ENCODE measurements around the gene ARL5B.

ARL5B gene

GRCh38 chr10:18658271-18659124 lies 733 bp upstream of the ARL5B start:
- peak overlapping the region; percentile 97 for H3K4me3 ChIP-seq (ENCODE audit: low read depth, low read length)
- in situ Hi-C loops (cut with HindIII; ENCODE audit: low sequenced_read_pairs): no loop called here
- no peak for TF ChIP-seq CTCF (IDR thresholded peaks at IDR 0.05; ENCODE audit: low read depth, low read length, missing control alignments)
- DNase-seq (ENCODE audit: low read depth): no peak

GRCh38 chr10:18659819-18660535 lies 746 bp downstream of the ARL5B start:
- peak overlapping the region; percentile 97 for H3K4me3 ChIP-seq (ENCODE audit: low read depth, low read length)
- DNase-seq (ENCODE audit: low read depth): no peak
- no peak for TF ChIP-seq CTCF (IDR thresholded peaks at IDR 0.05; ENCODE audit: low read depth, low read length, missing control alignments)
- in situ Hi-C loops (cut with HindIII; ENCODE audit: low sequenced_read_pairs): no loop called here

DNA sequence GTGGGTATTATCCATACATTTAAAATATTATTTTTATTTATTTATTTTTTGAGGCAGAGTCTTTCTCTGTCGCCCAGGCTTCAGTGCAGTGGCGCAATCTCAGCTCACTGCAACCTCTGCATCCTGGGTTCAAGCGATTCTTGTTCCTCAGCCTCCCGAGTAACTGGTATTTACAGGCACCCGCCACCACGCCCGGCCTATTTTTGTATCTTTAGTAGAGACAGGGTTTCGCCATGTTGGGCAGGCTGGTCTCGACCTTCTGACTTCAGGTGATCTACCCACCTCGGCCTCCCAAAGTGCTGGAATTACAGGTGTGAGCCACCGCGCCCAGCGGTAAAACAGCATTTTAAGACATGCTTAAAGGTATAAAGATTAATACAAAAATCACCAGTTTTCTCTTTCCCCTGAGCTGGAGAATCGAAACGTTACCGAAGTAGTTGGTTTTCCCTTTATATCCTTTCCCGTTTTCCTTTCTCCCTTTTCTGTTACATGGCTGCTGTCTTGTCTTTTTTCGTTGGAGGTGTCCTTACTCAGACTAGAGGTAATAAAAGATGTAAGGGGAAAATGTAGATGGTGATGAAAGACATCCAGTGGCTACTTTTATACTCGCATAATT lies 1.7 kb downstream of the ARL5B start:
- H3K4me3 ChIP-seq (ENCODE audit: low read depth, low read length): peak overlapping the region; percentile 97
- no peak for DNase-seq (ENCODE audit: low read depth)
- no peak for TF ChIP-seq CTCF (IDR thresholded peaks at IDR 0.05; ENCODE audit: low read depth, low read length, missing control alignments)
- in situ Hi-C loops (cut with HindIII; ENCODE audit: low sequenced_read_pairs): no loop called here

DNA sequence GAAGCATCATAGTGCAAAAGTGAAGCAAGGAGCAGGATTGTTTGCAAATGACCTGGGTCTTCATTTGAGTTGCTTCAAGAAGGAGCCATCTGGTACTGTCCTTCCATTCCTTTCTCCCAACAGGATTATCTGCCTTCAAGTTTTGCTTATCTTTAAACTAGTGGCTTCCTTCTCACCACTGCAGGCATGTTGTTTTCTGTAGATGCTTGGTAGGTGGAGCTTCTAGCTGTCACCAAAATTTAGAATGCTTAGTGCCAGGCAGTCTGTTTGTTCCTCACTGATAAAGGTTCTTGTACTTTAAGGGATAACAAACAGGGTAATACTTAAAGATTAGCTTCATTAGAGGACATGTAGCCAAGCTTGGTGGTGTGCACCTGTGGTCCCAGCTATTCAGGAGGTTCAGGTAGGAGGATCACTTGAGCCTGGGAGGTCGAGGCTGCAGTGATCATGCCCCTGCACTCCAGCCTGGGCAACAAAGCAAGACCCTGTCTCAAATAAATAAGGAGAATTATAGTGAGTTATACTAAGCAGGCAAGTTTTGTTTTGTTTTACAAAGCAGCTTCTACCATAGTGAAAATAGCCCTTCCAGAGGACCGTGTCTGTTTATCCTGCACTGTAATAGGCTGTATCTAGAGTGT lies 5.7 kb downstream of the ARL5B start:
- no peak for TF ChIP-seq CTCF (IDR thresholded peaks at IDR 0.05; ENCODE audit: low read depth, low read length, missing control alignments)
- no peak for DNase-seq (ENCODE audit: low read depth)
- no peak overlapping the region for H3K4me3 ChIP-seq (ENCODE audit: low read depth, low read length)
- in situ Hi-C loops (cut with HindIII; ENCODE audit: low sequenced_read_pairs): no loop called here

DNA sequence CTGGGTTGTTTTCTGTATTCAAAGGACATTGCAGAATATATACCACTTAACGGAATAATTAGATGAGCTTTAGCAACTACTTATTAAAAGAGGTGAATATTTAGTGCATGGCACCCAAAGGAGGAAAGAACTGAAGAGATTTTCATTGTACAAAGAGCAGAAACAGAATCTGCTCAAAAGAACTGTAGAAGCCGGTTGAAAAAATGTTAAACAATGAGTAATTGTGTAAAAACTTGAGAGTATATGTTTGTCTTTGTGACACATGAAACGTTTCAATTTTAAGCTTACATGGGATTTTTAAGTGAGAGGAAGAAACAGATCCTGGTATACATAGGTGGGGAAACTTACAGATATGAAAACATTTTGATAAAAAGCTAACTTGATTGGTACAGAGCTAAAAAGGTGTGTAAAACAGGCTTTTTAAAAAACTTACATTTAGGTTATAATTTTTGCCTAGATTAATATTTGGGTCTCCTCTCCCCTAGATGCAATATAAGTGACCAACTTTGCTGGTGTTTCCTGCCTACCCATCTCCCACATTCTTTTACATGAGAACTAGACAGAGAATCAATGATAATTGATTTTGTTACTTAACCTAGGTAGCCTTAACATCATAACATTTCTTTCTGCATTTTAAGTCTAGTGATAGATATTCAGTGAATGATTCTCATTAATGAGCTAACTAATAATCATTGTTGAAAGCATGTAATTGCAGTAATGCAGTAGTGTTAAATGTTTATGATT lies 6.8 kb downstream of the ARL5B start:
- in situ Hi-C loops (cut with HindIII; ENCODE audit: low sequenced_read_pairs): no loop called here
- no peak for DNase-seq (ENCODE audit: low read depth)

More for the DNA sequence above, 6.8 kb downstream of the ARL5B start:
- no peak overlapping the region for H3K4me3 ChIP-seq (ENCODE audit: low read depth, low read length)
- no peak for TF ChIP-seq CTCF (IDR thresholded peaks at IDR 0.05; ENCODE audit: low read depth, low read length, missing control alignments)

Measured in astrocyte of the cerebellum (primary cell).